ENCODE data around the gene SPRR3. TPM values are rescaled to one million over a fixed set of nuclear protein-coding genes. Genes with fewer than 3 reads are reported as not detected.

The SPRR3 gene
- total RNA-seq, 1 donor from 2014 or later, result not detected

DNA sequence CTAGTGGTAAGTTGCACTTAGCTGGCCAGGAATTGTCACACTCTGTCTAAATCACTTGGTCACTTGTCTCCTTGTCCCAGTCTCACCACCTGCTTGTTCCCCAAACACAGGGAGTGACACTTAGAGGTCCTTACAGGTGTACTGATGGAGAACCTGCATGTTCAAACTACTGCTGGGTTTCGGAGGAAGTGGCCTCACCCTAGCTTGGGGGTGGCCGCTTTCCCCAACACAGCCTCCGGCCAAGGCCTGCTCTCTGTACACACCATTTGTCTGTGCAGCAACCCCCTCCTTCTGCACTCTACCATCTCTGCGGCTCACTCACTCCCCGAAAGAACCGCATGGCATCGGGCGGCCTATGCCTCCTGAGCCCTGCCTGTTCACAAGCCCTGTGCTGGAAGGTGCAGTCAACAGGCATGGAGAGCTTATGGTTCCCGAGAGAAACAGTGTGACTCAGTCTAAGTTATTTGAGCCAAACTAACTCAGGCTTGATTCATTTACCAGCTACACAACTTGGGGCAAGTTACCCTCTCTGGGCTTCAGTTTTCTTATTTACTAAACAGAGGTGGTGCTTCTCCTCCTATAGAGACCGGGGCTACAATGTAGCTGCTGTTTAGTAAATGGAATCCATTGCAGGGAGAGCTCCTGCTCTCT lies 41.6 kb upstream of the SPRR3 start:
- Histone ChIP-seq H3K9me3 (no peaks in the 10 kb centered on the region), H3K4me3 (no peak overlapping the region), H3K27ac (no peak overlapping the region), H3K36me3 (no peaks in the 10 kb centered on the region), H3K27me3 (no peaks in the 10 kb centered on the region), H3K4me1 (no peaks in the 10 kb centered on the region)
- ATAC-seq, result peak; percentile 17
- TF ChIP-seq, protein P1, sequence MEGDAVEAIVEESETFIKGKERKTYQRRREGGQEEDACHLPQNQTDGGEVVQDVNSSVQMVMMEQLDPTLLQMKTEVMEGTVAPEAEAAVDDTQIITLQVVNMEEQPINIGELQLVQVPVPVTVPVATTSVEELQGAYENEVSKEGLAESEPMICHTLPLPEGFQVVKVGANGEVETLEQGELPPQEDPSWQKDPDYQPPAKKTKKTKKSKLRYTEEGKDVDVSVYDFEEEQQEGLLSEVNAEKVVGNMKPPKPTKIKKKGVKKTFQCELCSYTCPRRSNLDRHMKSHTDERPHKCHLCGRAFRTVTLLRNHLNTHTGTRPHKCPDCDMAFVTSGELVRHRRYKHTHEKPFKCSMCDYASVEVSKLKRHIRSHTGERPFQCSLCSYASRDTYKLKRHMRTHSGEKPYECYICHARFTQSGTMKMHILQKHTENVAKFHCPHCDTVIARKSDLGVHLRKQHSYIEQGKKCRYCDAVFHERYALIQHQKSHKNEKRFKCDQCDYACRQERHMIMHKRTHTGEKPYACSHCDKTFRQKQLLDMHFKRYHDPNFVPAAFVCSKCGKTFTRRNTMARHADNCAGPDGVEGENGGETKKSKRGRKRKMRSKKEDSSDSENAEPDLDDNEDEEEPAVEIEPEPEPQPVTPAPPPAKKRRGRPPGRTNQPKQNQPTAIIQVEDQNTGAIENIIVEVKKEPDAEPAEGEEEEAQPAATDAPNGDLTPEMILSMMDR (IDR thresholded peaks at IDR 0.05), result no peak
- no peak for DNase-seq
- intact Hi-C loops (cut with DNase I), result no loop called here

DNA sequence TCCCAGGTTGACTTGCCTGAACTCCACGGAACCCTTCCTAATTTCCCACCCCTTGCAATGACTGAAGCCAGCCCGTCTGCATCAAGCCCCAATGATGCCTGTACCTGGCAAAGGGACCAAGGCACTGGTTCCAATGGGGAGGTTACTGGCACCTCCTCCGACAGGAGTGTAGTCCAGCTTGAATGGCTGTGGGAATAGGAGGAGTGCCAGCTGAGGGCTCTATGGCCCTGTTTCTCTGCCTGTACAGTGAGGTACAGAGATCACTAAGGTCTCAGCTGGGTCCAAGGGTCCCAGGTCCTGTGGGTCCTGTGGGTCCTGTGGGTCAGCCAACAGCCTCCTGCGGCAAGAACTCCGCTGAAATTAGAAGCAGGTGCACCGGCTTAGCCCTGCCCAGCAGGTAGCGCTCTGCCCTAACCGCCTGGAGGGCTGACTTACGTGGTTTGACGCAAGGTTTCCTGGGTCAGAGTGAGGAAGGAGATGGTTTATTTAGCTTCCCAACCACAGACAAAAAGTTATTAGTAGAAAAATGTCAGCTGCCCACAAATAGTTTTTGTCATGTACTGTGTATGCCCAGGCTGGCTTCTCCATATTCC lies 41.0 kb upstream of the SPRR3 start:
- Histone ChIP-seq H3K4me3 (no peak overlapping the region), H3K27ac (no peak overlapping the region), H3K36me3 (no peaks in the 10 kb centered on the region), H3K4me1 (no peaks in the 10 kb centered on the region), H3K9me3 (no peaks in the 10 kb centered on the region), H3K27me3 (no peaks in the 10 kb centered on the region)
- TF ChIP-seq, protein P1 (IDR thresholded peaks at IDR 0.05), result no peak
- intact Hi-C loops (cut with DNase I), result no loop called here
- no peak for DNase-seq
- peak; percentile 12 for ATAC-seq

DNA sequence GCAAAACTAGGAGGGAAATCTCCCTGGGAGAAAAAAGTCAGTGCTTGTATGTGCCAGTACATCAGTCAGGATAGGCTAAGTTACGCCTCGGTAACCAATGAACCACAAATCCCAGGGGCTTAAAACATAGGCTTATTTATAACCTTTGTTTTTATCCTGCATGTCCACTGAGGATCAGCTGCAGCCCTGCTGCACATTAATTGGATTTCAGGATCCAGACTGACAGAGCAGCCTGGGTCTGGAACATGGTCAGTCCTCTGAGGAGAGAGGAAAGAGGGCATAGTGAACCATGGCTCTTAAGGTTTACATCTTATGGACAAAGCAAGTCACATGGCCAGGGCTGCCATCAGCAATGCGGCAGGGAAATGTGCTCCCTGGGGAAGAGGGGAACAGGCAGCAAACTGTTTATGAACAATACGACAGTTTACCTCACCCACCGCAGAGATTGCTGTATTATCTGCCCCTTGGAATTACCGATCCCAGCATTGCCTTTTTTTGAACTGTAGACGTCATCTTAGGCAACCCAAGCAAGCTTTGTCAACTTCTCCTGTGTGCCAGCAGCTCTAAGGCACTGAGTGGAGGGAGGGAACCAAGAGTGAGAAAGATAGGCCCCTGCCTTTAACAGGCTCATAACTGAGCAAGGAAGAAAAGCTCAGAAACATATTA lies 40.2 kb upstream of the SPRR3 start:
- no peak overlapping the region for H3K27ac ChIP-seq
- intact Hi-C loops (cut with DNase I), result no loop called here
- H3K4me3 ChIP-seq, result no peak overlapping the region
- ATAC-seq (no peak), DNase-seq (no peak)
- no peaks in the 10 kb centered on the region for H3K27me3 ChIP-seq
- no peaks in the 10 kb centered on the region for H3K9me3 ChIP-seq
- TF ChIP-seq, protein P1 (IDR thresholded peaks at IDR 0.05), result no peak
- H3K36me3 ChIP-seq, result no peaks in the 10 kb centered on the region
- no peaks in the 10 kb centered on the region for H3K4me1 ChIP-seq

DNA sequence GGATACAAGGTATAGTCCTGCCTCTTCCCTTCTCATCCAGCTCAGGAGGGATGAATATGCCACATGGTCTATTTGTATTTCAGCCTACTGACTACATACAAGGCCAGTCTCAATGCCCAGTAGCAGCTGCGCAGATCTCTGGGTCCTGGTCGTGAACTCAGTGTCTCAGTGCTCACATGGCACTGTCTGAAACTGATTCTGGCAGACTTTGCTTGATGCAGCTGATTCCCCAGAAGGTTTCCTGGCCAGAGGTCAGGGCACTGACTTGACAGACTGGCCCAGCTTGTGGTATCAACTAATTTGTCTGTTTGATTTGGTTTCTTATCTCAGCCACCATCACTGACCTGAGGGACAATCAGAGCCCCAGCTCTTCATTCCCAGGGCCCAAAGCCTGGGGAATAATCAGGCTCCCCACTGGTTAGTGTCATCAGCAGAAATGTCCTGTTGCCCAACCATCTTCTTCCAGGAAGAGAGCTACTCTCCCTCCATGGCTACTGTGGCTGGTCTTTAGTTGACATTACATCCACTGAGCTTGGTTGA lies 38.6 kb upstream of the SPRR3 start:
- no peaks in the 10 kb centered on the region for H3K27me3 ChIP-seq
- H3K4me3 ChIP-seq, result no peak overlapping the region
- no peaks in the 10 kb centered on the region for H3K36me3 ChIP-seq
- no peak for ATAC-seq
- H3K9me3 ChIP-seq, result no peaks in the 10 kb centered on the region
- H3K4me1 ChIP-seq, result no peaks in the 10 kb centered on the region
- H3K27ac ChIP-seq, result no peak overlapping the region
- DNase-seq, result no peak
- TF ChIP-seq, protein P1 (IDR thresholded peaks at IDR 0.05), result no peak
- intact Hi-C loops (cut with DNase I), result no loop called here

DNA sequence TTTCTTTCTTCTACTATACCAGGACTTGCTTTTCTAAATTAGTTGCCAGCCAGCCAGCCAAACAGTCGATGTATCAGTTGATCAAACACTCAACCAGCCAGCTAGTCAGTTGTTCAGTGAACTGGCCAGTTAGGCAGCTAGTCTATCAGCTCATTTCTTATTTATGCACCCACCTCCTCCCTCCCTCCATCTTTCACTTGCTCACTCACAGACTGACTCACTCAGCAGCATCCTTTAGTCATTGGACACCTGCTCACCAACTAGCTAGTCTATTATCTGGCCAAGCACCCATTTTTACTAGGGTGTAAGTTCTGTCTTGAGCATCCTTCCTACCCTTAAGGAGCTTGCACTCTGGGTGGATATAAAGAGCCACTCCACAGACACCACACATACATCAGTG lies 37.0 kb upstream of the SPRR3 start:
- TF ChIP-seq, protein P1 (IDR thresholded peaks at IDR 0.05), result no peak
- intact Hi-C loops (cut with DNase I), result no loop called here
- Histone ChIP-seq H3K36me3 (no peaks in the 10 kb centered on the region), H3K27me3 (no peaks in the 10 kb centered on the region), H3K4me1 (no peaks in the 10 kb centered on the region), H3K9me3 (no peaks in the 10 kb centered on the region), H3K4me3 (no peak overlapping the region), H3K27ac (no peak overlapping the region)
- no peak for ATAC-seq
- no peak for DNase-seq

Measured in upper lobe of right lung (tissue), 1 donor.